Measurements from ENCODE around the gene PTPN6. TPM values are rescaled to one million over a fixed set of nuclear protein-coding genes. Genes with fewer than 3 reads are reported as not detected.

Gene PTPN6
- polyA plus RNA-seq, 1 donor from 2014 or later, result not detected

DNA sequence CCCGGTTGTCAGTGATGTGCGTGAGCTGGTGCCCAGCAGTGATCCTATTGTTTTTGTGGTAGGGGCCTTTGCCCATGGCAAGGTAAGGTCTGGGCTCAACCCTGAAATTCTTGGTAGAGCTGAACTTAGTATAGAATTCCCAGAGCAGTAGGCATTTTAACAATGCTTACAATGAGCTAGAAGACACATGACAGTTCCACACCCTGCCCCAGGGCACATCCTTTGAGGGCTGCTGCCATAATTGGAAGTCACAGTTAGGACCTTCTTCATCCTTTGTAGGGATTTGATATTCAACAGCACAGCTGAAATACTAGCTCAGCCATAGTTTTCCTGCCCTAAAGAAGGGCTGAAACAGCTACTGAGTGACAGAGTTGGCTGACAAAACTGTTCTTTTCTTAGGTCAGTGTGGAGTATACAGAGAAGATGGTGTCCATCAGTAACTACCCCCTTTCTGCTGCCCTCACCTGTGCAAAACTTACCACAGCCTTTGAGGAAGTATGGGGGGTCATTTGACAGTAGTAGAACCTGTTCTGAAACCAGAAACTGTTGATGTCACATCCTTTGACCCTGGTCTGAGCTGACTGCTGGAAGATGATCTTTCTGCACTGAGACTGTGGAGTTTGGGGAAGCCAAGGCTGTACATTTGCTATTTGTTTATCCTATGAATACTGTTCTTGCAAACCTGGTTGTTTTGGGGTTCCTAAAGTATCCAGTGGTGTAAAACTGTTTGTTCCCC, 24.3 kb downstream of the PTPN6 start:
- H3K4me2 ChIP-seq (ENCODE audit: low read length), result no peak overlapping the region
- H3K9ac ChIP-seq (ENCODE audit: low read length), result no peak overlapping the region
- H3K36me3 ChIP-seq (ENCODE audit: insufficient read depth, low read length), result peaks cover under 1% of the 10 kb centered on the region
- no peaks in the 10 kb centered on the region for H3K9me2 ChIP-seq (ENCODE audit: insufficient read depth, low read length)
- no peaks in the 10 kb centered on the region for H3K9me3 ChIP-seq (ENCODE audit: low read length)
- peaks cover 18% of the 10 kb centered on the region for H3K79me2 ChIP-seq (replicated peaks; ENCODE audit: insufficient read depth, low read length)
- H3K27ac ChIP-seq (ENCODE audit: low read length), result no peak overlapping the region
- TF ChIP-seq, protein P1, sequence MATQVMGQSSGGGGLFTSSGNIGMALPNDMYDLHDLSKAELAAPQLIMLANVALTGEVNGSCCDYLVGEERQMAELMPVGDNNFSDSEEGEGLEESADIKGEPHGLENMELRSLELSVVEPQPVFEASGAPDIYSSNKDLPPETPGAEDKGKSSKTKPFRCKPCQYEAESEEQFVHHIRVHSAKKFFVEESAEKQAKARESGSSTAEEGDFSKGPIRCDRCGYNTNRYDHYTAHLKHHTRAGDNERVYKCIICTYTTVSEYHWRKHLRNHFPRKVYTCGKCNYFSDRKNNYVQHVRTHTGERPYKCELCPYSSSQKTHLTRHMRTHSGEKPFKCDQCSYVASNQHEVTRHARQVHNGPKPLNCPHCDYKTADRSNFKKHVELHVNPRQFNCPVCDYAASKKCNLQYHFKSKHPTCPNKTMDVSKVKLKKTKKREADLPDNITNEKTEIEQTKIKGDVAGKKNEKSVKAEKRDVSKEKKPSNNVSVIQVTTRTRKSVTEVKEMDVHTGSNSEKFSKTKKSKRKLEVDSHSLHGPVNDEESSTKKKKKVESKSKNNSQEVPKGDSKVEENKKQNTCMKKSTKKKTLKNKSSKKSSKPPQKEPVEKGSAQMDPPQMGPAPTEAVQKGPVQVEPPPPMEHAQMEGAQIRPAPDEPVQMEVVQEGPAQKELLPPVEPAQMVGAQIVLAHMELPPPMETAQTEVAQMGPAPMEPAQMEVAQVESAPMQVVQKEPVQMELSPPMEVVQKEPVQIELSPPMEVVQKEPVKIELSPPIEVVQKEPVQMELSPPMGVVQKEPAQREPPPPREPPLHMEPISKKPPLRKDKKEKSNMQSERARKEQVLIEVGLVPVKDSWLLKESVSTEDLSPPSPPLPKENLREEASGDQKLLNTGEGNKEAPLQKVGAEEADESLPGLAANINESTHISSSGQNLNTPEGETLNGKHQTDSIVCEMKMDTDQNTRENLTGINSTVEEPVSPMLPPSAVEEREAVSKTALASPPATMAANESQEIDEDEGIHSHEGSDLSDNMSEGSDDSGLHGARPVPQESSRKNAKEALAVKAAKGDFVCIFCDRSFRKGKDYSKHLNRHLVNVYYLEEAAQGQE (IDR thresholded peaks at IDR 0.05; ENCODE audit: borderline replicate concordance), result no peak
- no peak for TF ChIP-seq SMC3 (conservative IDR thresholded peaks at IDR 0.05; ENCODE audit: poor library complexity)
- H3K27me3 ChIP-seq (ENCODE audit: insufficient read depth, low read depth, low read length), result no peaks in the 10 kb centered on the region
- H2AFZ ChIP-seq (ENCODE audit: low read depth, low read length), result no peak overlapping the region
- no peak overlapping the region for H3K4me3 ChIP-seq (ENCODE audit: low read length)
- no peaks in the 10 kb centered on the region for H4K20me1 ChIP-seq (ENCODE audit: insufficient read depth)
- H3F3A ChIP-seq (ENCODE audit: insufficient read depth, low read length, poor library complexity, severe bottlenecking), result no peaks in the 10 kb centered on the region

DNA sequence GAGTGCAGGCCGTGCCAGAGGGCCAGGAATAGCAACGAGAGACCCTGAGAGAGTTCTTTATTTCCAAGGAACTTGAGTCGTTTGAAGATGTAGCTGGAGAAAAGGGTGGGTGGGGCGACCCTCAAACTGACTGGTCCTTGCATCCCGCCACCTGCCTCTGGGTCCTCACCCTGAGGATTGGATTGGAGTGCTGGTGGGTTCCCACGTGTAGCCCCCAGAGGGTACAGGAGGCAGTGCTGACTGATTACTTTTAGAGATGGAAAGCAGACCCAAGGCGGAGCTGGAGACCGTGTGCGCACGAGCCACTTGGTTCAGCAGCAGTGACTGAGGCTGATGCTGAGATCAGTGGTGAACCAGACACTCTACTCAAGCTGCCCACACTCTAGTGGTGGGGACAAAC, 26.5 kb downstream of the PTPN6 start:
- no peak overlapping the region for H3K27ac ChIP-seq (ENCODE audit: low read length)
- no peak overlapping the region for H3K9ac ChIP-seq (ENCODE audit: low read length)
- TF ChIP-seq, protein P1 (IDR thresholded peaks at IDR 0.05; ENCODE audit: borderline replicate concordance), result no peak
- TF ChIP-seq RAD21 (conservative IDR thresholded peaks at IDR 0.05) (no peak), EP300 (conservative IDR thresholded peaks at IDR 0.05; ENCODE audit: poor library complexity, severe bottlenecking) (no peak), EZH2 (IDR thresholded peaks at IDR 0.05; ENCODE audit: borderline replicate concordance, insufficient read depth, low read length, poor library complexity, severe bottlenecking) (no peak), POLR2AphosphoS5 (IDR thresholded peaks at IDR 0.05) (no peak), SMC3 (conservative IDR thresholded peaks at IDR 0.05; ENCODE audit: poor library complexity) (no peak), TAF1 (IDR thresholded peaks at IDR 0.05; ENCODE audit: low read depth) (no peak), MXI1 (conservative IDR thresholded peaks at IDR 0.05; ENCODE audit: poor library complexity, severe bottlenecking) (no peak)
- TF ChIP-seq, protein P2, sequence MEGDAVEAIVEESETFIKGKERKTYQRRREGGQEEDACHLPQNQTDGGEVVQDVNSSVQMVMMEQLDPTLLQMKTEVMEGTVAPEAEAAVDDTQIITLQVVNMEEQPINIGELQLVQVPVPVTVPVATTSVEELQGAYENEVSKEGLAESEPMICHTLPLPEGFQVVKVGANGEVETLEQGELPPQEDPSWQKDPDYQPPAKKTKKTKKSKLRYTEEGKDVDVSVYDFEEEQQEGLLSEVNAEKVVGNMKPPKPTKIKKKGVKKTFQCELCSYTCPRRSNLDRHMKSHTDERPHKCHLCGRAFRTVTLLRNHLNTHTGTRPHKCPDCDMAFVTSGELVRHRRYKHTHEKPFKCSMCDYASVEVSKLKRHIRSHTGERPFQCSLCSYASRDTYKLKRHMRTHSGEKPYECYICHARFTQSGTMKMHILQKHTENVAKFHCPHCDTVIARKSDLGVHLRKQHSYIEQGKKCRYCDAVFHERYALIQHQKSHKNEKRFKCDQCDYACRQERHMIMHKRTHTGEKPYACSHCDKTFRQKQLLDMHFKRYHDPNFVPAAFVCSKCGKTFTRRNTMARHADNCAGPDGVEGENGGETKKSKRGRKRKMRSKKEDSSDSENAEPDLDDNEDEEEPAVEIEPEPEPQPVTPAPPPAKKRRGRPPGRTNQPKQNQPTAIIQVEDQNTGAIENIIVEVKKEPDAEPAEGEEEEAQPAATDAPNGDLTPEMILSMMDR (IDR thresholded peaks at IDR 0.05; ENCODE audit: poor library complexity, severe bottlenecking), result no peak
- peaks cover 8% of the 10 kb centered on the region for H3K36me3 ChIP-seq (ENCODE audit: insufficient read depth, low read length)
- H3K4me3 ChIP-seq (ENCODE audit: low read length), result no peak overlapping the region
- H3F3A ChIP-seq (ENCODE audit: insufficient read depth, low read length, poor library complexity, severe bottlenecking), result no peaks in the 10 kb centered on the region
- no peaks in the 10 kb centered on the region for H4K20me1 ChIP-seq (ENCODE audit: insufficient read depth)
- no peaks in the 10 kb centered on the region for H3K9me3 ChIP-seq (ENCODE audit: low read length)
- no peak overlapping the region for H2AFZ ChIP-seq (ENCODE audit: low read depth, low read length)
- no peaks in the 10 kb centered on the region for H3K27me3 ChIP-seq (ENCODE audit: insufficient read depth, low read depth, low read length)
- H3K4me2 ChIP-seq (ENCODE audit: low read length), result no peak overlapping the region
- H3K9me2 ChIP-seq (ENCODE audit: insufficient read depth, low read length), result no peaks in the 10 kb centered on the region
- H3K79me2 ChIP-seq (replicated peaks; ENCODE audit: insufficient read depth, low read length), result peaks cover under 1% of the 10 kb centered on the region
